ENCODE results near the gene FLYWCH2. TPM values are rescaled to one million over a fixed set of nuclear protein-coding genes. Genes with fewer than 3 reads are reported as not detected.
A peak's percentile ranks its signal among the peaks of the same experiment; 100 is the strongest.

FLYWCH2 gene
- total and polyA plus RNA-seq, 2 of the 13 experiments (the other 11 are each of a cell fraction or from before 2014, with no cell fraction given) = 16.9 to 19.8 TPM

DNA sequence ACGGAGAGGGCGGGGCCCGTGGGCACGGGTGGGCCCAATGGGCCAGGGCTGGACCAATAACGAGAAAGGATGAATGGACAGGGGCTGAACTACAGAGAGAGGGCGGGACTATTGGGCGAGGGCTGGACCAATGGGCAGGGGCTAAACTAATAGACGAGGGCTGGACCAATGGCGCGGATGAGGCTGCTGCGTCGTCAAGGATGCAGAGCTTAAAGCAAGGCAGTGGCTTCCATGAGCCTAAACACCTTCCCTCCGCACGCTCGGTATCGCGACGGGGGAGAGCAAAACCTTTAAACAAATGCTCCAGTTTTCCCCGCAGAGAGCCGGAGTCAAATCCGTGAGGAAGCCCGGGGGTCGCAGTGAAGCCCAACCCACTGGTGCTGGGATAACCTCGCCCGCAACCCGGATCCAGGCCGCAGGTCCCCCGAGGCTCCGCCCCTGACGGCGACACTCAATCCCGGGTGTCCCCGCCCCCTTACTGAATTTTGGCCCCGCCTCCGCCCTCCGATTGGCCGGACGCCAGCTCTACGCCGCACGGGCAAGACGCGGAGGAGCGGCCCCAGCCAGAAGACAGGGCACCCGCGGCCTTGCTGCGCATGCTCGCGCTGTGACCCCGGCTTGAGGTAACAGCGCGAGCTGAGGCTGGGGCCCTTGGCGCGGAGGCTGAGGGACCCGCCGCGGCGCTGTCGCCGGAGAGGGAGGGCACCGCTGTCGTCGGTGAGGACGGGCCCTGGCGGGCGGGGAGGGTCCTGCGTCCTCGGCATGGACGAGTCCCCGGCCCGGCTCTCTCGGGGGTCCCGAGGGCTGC, at the start of gene FLYWCH2 (continued):
- TF ChIP-seq AKAP8 (CRISPR knock-in tag; IDR thresholded peaks at IDR 0.05) = peak; percentile 83
- TF ChIP-seq, protein P1, sequence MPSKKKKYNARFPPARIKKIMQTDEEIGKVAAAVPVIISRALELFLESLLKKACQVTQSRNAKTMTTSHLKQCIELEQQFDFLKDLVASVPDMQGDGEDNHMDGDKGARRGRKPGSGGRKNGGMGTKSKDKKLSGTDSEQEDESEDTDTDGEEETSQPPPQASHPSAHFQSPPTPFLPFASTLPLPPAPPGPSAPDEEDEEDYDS (CRISPR knock-in tag; IDR thresholded peaks at IDR 0.05) = peak; percentile 90
- peak; percentile 22 for TF ChIP-seq CBX1 (IDR thresholded peaks at IDR 0.05; ENCODE audit: low read depth)
- TF ChIP-seq ZNF121 (CRISPR knock-in tag; IDR thresholded peaks at IDR 0.05) = 0 out of 2 replicates have a peak, but pooled peaks have one; percentile 7
- no peak; the same call in 1 of the 2 replicates for TF ChIP-seq SPEN (CRISPR knock-in tag; IDR thresholded peaks at IDR 0.05; ENCODE audit: low read depth)
- TF ChIP-seq, protein P2, sequence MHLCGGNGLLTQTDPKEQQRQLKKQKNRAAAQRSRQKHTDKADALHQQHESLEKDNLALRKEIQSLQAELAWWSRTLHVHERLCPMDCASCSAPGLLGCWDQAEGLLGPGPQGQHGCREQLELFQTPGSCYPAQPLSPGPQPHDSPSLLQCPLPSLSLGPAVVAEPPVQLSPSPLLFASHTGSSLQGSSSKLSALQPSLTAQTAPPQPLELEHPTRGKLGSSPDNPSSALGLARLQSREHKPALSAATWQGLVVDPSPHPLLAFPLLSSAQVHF (CRISPR knock-in tag; IDR thresholded peaks at IDR 0.05) = no peak
- TF ChIP-seq, protein P3, sequence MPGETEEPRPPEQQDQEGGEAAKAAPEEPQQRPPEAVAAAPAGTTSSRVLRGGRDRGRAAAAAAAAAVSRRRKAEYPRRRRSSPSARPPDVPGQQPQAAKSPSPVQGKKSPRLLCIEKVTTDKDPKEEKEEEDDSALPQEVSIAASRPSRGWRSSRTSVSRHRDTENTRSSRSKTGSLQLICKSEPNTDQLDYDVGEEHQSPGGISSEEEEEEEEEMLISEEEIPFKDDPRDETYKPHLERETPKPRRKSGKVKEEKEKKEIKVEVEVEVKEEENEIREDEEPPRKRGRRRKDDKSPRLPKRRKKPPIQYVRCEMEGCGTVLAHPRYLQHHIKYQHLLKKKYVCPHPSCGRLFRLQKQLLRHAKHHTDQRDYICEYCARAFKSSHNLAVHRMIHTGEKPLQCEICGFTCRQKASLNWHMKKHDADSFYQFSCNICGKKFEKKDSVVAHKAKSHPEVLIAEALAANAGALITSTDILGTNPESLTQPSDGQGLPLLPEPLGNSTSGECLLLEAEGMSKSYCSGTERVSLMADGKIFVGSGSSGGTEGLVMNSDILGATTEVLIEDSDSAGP (CRISPR knock-in tag; IDR thresholded peaks at IDR 0.05; ENCODE audit: borderline replicate concordance) = peak; percentile 62
- no peak for TF ChIP-seq MAZ (IDR thresholded peaks at IDR 0.05; ENCODE audit: borderline replicate concordance, low read depth, low read length)
- TF ChIP-seq MAZ (CRISPR knock-in tag; IDR thresholded peaks at IDR 0.05; ENCODE audit: low read depth) = peak; percentile 78
- peak; percentile 97; the same call in 1 of the 2 replicates for TF ChIP-seq ZNF34 (CRISPR knock-in tag; IDR thresholded peaks at IDR 0.05; ENCODE audit: borderline replicate concordance)
- 0 out of 2 replicates have a peak, but pooled peaks have one; percentile 41 for TF ChIP-seq ZBTB38 (CRISPR knock-in tag; IDR thresholded peaks at IDR 0.05)
- TF ChIP-seq, protein P4, sequence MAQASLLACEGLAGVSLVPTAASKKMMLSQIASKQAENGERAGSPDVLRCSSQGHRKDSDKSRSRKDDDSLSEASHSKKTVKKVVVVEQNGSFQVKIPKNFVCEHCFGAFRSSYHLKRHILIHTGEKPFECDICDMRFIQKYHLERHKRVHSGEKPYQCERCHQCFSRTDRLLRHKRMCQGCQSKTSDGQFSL (CRISPR knock-in tag; IDR thresholded peaks at IDR 0.05) = no peak; the same call in 1 of the 2 replicates
- TF ChIP-seq ZBTB21 (CRISPR knock-in tag; IDR thresholded peaks at IDR 0.05) = no peak
- peak; percentile 72; the same call in 1 of the 2 replicates for TF ChIP-seq ZBTB7A (CRISPR knock-in tag; IDR thresholded peaks at IDR 0.05)
- peak; percentile 34; the same call in 1 of the 2 replicates for TF ChIP-seq NCOA1 (CRISPR knock-in tag; IDR thresholded peaks at IDR 0.05)
- TF ChIP-seq, protein P5, sequence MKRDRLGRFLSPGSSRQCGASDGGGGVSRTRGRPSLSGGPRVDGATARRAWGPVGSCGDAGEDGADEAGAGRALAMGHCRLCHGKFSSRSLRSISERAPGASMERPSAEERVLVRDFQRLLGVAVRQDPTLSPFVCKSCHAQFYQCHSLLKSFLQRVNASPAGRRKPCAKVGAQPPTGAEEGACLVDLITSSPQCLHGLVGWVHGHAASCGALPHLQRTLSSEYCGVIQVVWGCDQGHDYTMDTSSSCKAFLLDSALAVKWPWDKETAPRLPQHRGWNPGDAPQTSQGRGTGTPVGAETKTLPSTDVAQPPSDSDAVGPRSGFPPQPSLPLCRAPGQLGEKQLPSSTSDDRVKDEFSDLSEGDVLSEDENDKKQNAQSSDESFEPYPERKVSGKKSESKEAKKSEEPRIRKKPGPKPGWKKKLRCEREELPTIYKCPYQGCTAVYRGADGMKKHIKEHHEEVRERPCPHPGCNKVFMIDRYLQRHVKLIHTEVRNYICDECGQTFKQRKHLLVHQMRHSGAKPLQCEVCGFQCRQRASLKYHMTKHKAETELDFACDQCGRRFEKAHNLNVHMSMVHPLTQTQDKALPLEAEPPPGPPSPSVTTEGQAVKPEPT (CRISPR knock-in tag; IDR thresholded peaks at IDR 0.05; ENCODE audit: low read depth) = 0 out of 2 replicates have a peak, but pooled peaks have one; percentile 28
- TF ChIP-seq MXI1 (IDR thresholded peaks at IDR 0.05; ENCODE audit: borderline replicate concordance, low read depth, low read length) = peak; percentile 77; the same call in 2 of the 3 replicates
- peak; percentile 80; the same call in 1 of the 2 replicates for TF ChIP-seq RARG (CRISPR knock-in tag; IDR thresholded peaks at IDR 0.05; ENCODE audit: low read depth)
- TF ChIP-seq PPARG (CRISPR knock-in tag; conservative IDR thresholded peaks at IDR 0.05) = no peak
- no peak for TF ChIP-seq FOXA1 (IDR thresholded peaks at IDR 0.05)
- peak; percentile 39; the same call in 1 of the 2 replicates for TF ChIP-seq FOXA1 (CRISPR knock-in tag; IDR thresholded peaks at IDR 0.05)
- TF ChIP-seq YEATS2 (CRISPR knock-in tag; IDR thresholded peaks at IDR 0.05; ENCODE audit: borderline replicate concordance) = peak; percentile 46; the same call in 1 of the 2 replicates
- TF ChIP-seq KDM2A (CRISPR knock-in tag; IDR thresholded peaks at IDR 0.05; ENCODE audit: borderline replicate concordance, low read depth) = peak; percentile 79
- no peak for TF ChIP-seq ZFP90 (CRISPR knock-in tag; IDR thresholded peaks at IDR 0.05; ENCODE audit: borderline replicate concordance)
- TF ChIP-seq SALL1 (CRISPR knock-in tag; IDR thresholded peaks at IDR 0.05) = peak; percentile 26; the same call in 1 of the 2 replicates
- TF ChIP-seq HCFC1 (IDR thresholded peaks at IDR 0.05; ENCODE audit: low read depth, low read length) = 0 out of 2 replicates have a peak, but pooled peaks have one; percentile 8

Data from HepG2 (cell line).